ELR (cell line): Measurements from ENCODE around the gene PBX3.

Experiments
- DNase-seq: peaks from one replicate; pipeline ENCODE4 v3.0.0-alpha.2; 2015; ENCODE audit warnings: low read depth

Gene PBX3

GRCh38 chr9:125977223-125977622 lies 230.1 kb downstream of the PBX3 start:
- peak; percentile 17 for DNase-seq

GRCh38 chr9:125979383-125979782 lies 232.2 kb downstream of the PBX3 start:
- no peak for DNase-seq

GRCh38 chr9:125982798-125983406 lies 235.7 kb downstream of the PBX3 start:
- no peak for DNase-seq

GRCh38 chr9:125983681-125984080 lies 236.5 kb downstream of the PBX3 start:
- DNase-seq = no peak

GRCh38 chr9:125984461-125984860 lies 237.3 kb downstream of the PBX3 start:
- DNase-seq = no peak

GRCh38 chr9:125985142-125985997 lies 238.2 kb downstream of the PBX3 start:
- no peak for DNase-seq

- no peak for DNase-seq
Observed at GRCh38 chr9:125985998-125986655, 239.0 kb downstream of the PBX3 start.

GRCh38 chr9:125986966-125987365 lies 239.8 kb downstream of the PBX3 start:
- no peak for DNase-seq

- no peak for DNase-seq
Observed at GRCh38 chr9:125987420-125987819, 240.2 kb downstream of the PBX3 start.

- no peak for DNase-seq
Observed at GRCh38 chr9:125988479-125989050, 241.4 kb downstream of the PBX3 start.

- DNase-seq = no peak
Observed at GRCh38 chr9:125989090-125989501, 241.9 kb downstream of the PBX3 start.

- DNase-seq = no peak
Observed at GRCh38 chr9:125989524-125990180, 242.5 kb downstream of the PBX3 start.

- no peak for DNase-seq
Observed at GRCh38 chr9:125990186-125990792, 243.1 kb downstream of the PBX3 start.

- DNase-seq = no peak
Observed at GRCh38 chr9:125990793-125991220, 243.6 kb downstream of the PBX3 start.

GRCh38 chr9:125991886-125992529 lies 244.8 kb downstream of the PBX3 start:
- no peak for DNase-seq

- DNase-seq = no peak
Observed at GRCh38 chr9:125992557-125992956, 245.4 kb downstream of the PBX3 start.

GRCh38 chr9:125993466-125993865 lies 246.3 kb downstream of the PBX3 start:
- no peak for DNase-seq

- no peak for DNase-seq
Observed at GRCh38 chr9:125994066-125994943, 247.1 kb downstream of the PBX3 start.

- DNase-seq = no peak
Observed at GRCh38 chr9:125995006-125995405, 247.8 kb downstream of the PBX3 start.

- DNase-seq = no peak
Observed at GRCh38 chr9:125995706-125996105, 248.5 kb downstream of the PBX3 start.
